Esophagus muscularis mucosa (tissue), 4 donors: ENCODE results near the gene ROBO1.

ENCODE experiments used
- EP300 ChIP-seq: sonication (generic); formaldehyde crosslinking; IDR thresholded peaks from one replicate; pipeline ENCODE4 v1.6.1; 2017; ENCODE audit warnings: antibody characterized with exemption
- POLR2A ChIP-seq: fragments of 450-650 bp; IDR thresholded peaks from one replicate; pipeline ENCODE4 v1.6.1; 2017; ENCODE audit warnings: antibody characterized with exemption, moderate library complexity, mild to moderate bottlenecking, low read depth
- POLR2AphosphoS5 ChIP-seq, 2 donors: sonication (generic); formaldehyde crosslinking; IDR thresholded peaks; one replicate each; pipeline ENCODE4 v1.6.1; 2017; ENCODE audit warnings: antibody characterized with exemption in 2 of 2
- TF ChIP-seq, protein P1 (sequence below), 3 experiments: fragments of 200-600 bp in 2 of 3; fragments of 450-650 bp in 1 of 3; sonication (generic) in 2 of 3; IDR thresholded peaks; one replicate each; pipeline ENCODE4 v1.5.1; 2017 to 2019; ENCODE audit warnings: antibody characterized with exemption in 3 of 3, mild to moderate bottlenecking in 2 of 3, moderate library complexity in 1 of 3

DNA sequence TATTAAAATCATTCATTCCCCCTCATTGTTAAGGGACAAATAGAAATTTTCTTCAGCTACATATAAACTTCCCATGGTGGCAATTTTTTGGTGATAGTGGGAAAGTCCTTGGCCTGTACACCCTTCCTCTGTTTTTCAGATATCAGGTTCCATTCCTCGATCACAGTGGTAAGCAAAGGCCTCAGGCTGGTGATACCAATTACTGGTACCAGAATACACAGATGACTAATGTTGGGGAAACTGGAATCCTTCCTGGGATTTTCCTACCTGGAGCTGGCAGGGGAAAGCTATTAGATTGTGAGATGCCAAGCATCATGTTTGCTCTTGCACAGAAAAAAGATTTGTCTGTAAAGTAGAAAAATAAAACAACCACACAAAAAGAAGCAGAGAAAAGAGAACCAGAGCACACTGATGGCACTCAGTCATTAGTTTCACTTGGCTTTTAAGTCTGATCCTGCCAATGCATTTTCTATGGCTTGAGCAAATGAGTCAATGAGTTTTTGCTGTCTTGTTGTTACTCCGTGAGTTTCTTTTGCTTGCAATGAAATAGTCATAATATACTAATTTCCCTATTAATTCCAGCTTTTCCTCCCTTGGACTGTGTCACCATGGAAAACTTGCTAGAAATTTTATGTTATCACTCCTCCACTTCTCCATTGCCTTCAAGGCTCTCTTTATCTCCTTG, 795.0 kb downstream of the ROBO1 start:
- TF ChIP-seq, protein P1, sequence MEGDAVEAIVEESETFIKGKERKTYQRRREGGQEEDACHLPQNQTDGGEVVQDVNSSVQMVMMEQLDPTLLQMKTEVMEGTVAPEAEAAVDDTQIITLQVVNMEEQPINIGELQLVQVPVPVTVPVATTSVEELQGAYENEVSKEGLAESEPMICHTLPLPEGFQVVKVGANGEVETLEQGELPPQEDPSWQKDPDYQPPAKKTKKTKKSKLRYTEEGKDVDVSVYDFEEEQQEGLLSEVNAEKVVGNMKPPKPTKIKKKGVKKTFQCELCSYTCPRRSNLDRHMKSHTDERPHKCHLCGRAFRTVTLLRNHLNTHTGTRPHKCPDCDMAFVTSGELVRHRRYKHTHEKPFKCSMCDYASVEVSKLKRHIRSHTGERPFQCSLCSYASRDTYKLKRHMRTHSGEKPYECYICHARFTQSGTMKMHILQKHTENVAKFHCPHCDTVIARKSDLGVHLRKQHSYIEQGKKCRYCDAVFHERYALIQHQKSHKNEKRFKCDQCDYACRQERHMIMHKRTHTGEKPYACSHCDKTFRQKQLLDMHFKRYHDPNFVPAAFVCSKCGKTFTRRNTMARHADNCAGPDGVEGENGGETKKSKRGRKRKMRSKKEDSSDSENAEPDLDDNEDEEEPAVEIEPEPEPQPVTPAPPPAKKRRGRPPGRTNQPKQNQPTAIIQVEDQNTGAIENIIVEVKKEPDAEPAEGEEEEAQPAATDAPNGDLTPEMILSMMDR (IDR thresholded peaks at IDR 0.05) = no peak
- TF ChIP-seq POLR2AphosphoS5 (IDR thresholded peaks at IDR 0.05) (no peak), POLR2A (no peak), EP300 (no peak)
